Testis (tissue), 2 donors: ENCODE results near the gene IQCC.

Experiments used
- CTCF ChIP-seq, 3 experiments: fragments of 450-650 bp in 2 of 3; fragments of 200-600 bp in 1 of 3; sonication (generic) in 1 of 3; IDR thresholded peaks; one replicate each; pipeline ENCODE4 v1.5.1; 2016 to 2019; ENCODE audit warnings: antibody characterized with exemption in 3 of 3, mild to moderate bottlenecking in 2 of 3, moderate library complexity in 1 of 3
- POLR2A ChIP-seq: fragments of 450-650 bp; IDR thresholded peaks from one replicate; pipeline ENCODE4 v1.6.1; 2017; ENCODE audit warnings: antibody characterized with exemption, mild to moderate bottlenecking, moderate library complexity

- TF ChIP-seq POLR2A (no peak), CTCF (IDR thresholded peaks at IDR 0.05) (no peak)
These were observed 19.0 kb upstream of the IQCC start for GRCh38 chr1:32186491-32186890.
